Measurements from ENCODE around the gene ZAP70. TPM values are rescaled to one million over a fixed set of nuclear protein-coding genes. Genes with fewer than 3 reads are reported as not detected.

ZAP70 gene
- total and polyA plus RNA-seq, 10 donors = 35.2 to 96.1 (median 62.2) TPM

- no peaks in the 10 kb centered on the region for H3K27me3 ChIP-seq (replicated peaks in 1 of 7)
- intact Hi-C loops (cut with DNase I; ENCODE audit: low total_unique reads) = no loop called here
- H3K9me3 ChIP-seq = no peaks in the 10 kb centered on the region
- H3K27ac ChIP-seq = no peak overlapping the region
- H3K4me3 ChIP-seq = no peak overlapping the region
- H3K36me3 ChIP-seq = peaks cover 0 to 100% (median 51%) of the 10 kb centered on the region in 6 donors
- no peaks in the 10 kb centered on the region for H3K4me1 ChIP-seq
- no peak for TF ChIP-seq POLR2A (IDR thresholded peaks at IDR 0.05)
- peak in 2 of 11 experiments; percentile 12 to 16 for TF ChIP-seq CTCF (IDR thresholded peaks at IDR 0.05 in 8 of 11, conservative IDR thresholded peaks at IDR 0.05 in 3 of 11)
- no peak for TF ChIP-seq POLR2AphosphoS5 (IDR thresholded peaks at IDR 0.05)
- WGBS, 5 donors = 39 to 46% (median 41%) methylated on average over 7 of the region's 7 CpGs
- DNase-seq = no peak
These were observed 61.0 kb downstream of the ZAP70 start for GRCh38 chr2:97774425-97774824.

- WGBS, 5 donors = 88 to 95% (median 92%) methylated on average over 11 of the region's 11 CpGs
- H3K9me3 ChIP-seq = no peaks in the 10 kb centered on the region
- H3K4me1 ChIP-seq = no peaks in the 10 kb centered on the region
- no peak for DNase-seq
- intact Hi-C loops (cut with DNase I; ENCODE audit: low total_unique reads) = no loop called here
- no peak overlapping the region for H3K4me3 ChIP-seq
- peaks cover 0 to 100% (median 53%) of the 10 kb centered on the region in 6 donors for H3K36me3 ChIP-seq
- H3K27ac ChIP-seq = no peak overlapping the region
- H3K27me3 ChIP-seq (replicated peaks in 1 of 7) = no peaks in the 10 kb centered on the region
- TF ChIP-seq CTCF (IDR thresholded peaks at IDR 0.05 in 8 of 11, conservative IDR thresholded peaks at IDR 0.05 in 3 of 11) (no peak), POLR2AphosphoS5 (IDR thresholded peaks at IDR 0.05) (peak in 1 of 3 donors; percentile 52)
These were observed 61.7 kb downstream of the ZAP70 start for GRCh38 chr2:97775074-97775473.

DNA sequence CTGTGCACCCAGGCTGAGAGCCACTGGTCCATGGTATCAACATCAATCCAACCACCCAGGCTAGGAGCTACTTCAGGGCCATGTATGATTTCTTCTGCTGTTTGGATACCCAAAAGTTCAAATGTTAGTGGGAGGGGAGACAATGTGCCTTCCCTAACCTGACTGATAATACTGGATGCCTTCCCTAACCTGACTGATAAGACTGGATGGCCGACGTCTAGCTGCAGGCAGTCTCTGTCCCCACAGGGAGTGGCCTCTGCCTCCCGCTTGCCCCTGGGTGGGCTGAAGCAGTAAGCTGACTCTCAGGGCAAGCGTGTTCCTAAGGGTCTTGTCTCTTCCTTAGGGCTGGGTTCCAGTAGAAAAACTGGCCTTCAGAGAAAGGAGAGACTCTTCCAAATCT, 65.8 kb downstream of the ZAP70 start:
- Histone ChIP-seq H3K36me3 (peaks cover 0 to 82% (median 25%) of the 10 kb centered on the region in 6 donors), H3K4me1 (no peaks in the 10 kb centered on the region), H3K9me3 (no peaks in the 10 kb centered on the region), H3K27ac (no peak overlapping the region), H3K27me3 (replicated peaks in 1 of 7) (no peaks in the 10 kb centered on the region), H3K4me3 (no peak overlapping the region)
- TF ChIP-seq CTCF (IDR thresholded peaks at IDR 0.05 in 8 of 11, conservative IDR thresholded peaks at IDR 0.05 in 3 of 11) (no peak), POLR2AphosphoS5 (IDR thresholded peaks at IDR 0.05) (no peak), POLR2A (IDR thresholded peaks at IDR 0.05) (no peak)
- intact Hi-C loops (cut with DNase I; ENCODE audit: low total_unique reads) = no loop called here
- WGBS, 5 donors = 91 to 100% (median 95%) methylated on average over 2 to 4 of the region's 4 CpGs
- DNase-seq = no peak

- H3K9me3 ChIP-seq = no peaks in the 10 kb centered on the region
- no peak for DNase-seq
- TF ChIP-seq CTCF (IDR thresholded peaks at IDR 0.05 in 8 of 11, conservative IDR thresholded peaks at IDR 0.05 in 3 of 11) (no peak), POLR2AphosphoS5 (IDR thresholded peaks at IDR 0.05) (no peak), POLR2A (IDR thresholded peaks at IDR 0.05) (no peak)
- H3K27me3 ChIP-seq (replicated peaks in 1 of 7) = no peaks in the 10 kb centered on the region
- no peak overlapping the region for H3K4me3 ChIP-seq
- WGBS, 5 donors = 76 to 96% (median 93%) methylated on average over 3 to 4 of the region's 4 CpGs
- intact Hi-C loops (cut with DNase I; ENCODE audit: low total_unique reads) = no loop called here
- no peak overlapping the region for H3K27ac ChIP-seq
- H3K4me1 ChIP-seq = no peaks in the 10 kb centered on the region
- peaks cover 0 to 73% (median 15%) of the 10 kb centered on the region in 6 donors for H3K36me3 ChIP-seq
These were observed 68.6 kb downstream of the ZAP70 start for GRCh38 chr2:97781981-97782380.

Data from spleen (tissue), 11 donors.